H7 (cell line): ENCODE data around the gene PITX3. TPM values are rescaled to one million over a fixed set of nuclear protein-coding genes. Genes with fewer than 3 reads are reported as not detected.
"Not testable (repeated sequence)": the region's sequence is repeated elsewhere in the genome, so short reads cannot be mapped to it uniquely, and the experiment has no call there.

Experiments used
- DNase-seq: peaks from one replicate; pipeline ENCODE4 v3.0.0; 2012
- H3K27me3 ChIP-seq: 2 replicates; pipeline ENCODE4 v1.6.0; 2011; ENCODE audit warnings: mild to moderate bottlenecking, low read length; ENCODE audit not compliant: control insufficient read depth, insufficient read depth
- H3K36me3 ChIP-seq: replicated peaks from 2 replicates; pipeline ENCODE4 v1.5.1; 2011; ENCODE audit warnings: low read length; ENCODE audit not compliant: control insufficient read depth, insufficient read depth
- H3K4me3 ChIP-seq: 2 replicates; pipeline ENCODE4 v1.5.1; 2011; ENCODE audit warnings: low read depth, mild to moderate bottlenecking, control low read depth, low read length, moderate library complexity; ENCODE audit not compliant: insufficient read depth
- total RNA-seq: library from RNA; depleted of rRNA; stranded (reverse); fragments of >200 nt; shearing (Covaris generic); gene quantifications from 2 replicates; pipeline ENCODE4 v1.2.3, GENCODE V29; 2014

The PITX3 gene
- total RNA-seq, 1 experiment from 2014 or later, result 0.17 TPM

DNA sequence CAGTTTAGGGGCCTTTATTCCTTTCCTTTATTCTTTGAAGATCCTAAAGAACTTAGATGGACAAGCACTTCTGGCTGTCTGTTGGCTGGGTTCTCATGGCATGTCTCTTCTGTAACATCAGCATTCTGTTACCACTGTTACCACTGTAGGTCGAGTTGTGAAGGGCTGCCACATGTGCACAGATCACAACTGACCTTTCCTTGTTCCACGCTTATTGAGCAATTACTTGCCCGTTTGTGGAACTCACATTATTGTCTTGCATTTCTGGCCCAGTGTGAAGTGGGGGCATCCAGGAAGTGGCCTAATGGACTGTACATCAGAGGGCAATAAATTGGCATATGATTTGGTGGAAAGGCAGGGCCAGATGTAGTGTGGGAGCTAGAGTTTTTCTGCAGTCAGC, 27.7 kb upstream of the PITX3 start:
- Histone ChIP-seq H3K27me3 (no peaks in the 10 kb centered on the region), H3K36me3 (no peaks in the 10 kb centered on the region), H3K4me3 (no peak overlapping the region)
- no peak for DNase-seq

DNA sequence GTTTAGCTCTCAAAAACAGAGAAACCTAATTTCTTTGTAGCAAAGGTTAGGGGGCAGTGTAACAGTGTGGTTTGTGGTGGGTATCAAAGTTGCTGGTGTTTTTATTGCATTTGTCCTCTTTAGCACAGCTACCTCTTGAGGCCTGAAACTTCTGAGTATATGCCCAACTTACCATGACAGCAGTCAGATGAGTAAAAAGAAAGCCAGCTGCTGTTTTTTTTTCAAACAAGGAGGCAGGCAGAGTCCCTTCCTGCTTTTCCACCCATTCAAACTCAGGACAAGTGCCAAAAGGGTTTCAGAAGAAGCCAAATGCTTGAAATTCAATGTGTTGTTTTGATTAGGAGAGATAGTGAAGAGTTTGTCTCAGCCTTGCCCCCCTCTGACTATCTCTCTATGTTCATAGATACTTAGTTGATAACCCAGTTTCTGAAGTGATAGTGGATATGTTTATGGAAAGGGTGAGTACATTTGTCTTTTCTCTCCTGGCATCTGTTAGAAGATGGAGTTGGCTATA, 27.1 kb upstream of the PITX3 start:
- no peak overlapping the region for H3K4me3 ChIP-seq
- no peaks in the 10 kb centered on the region for H3K36me3 ChIP-seq
- H3K27me3 ChIP-seq, result no peaks in the 10 kb centered on the region
- DNase-seq, result no peak

- no peak overlapping the region for H3K4me3 ChIP-seq
- H3K27me3 ChIP-seq, result no peaks in the 10 kb centered on the region
- DNase-seq, result no peak
- H3K36me3 ChIP-seq, result no peaks in the 10 kb centered on the region
These were observed 26.4 kb upstream of the PITX3 start for GRCh38 chr10:102267748-102268147.

GRCh38 chr10:102266670-102267069, 25.4 kb upstream of the PITX3 start:
- Histone ChIP-seq H3K27me3 (no peaks in the 10 kb centered on the region), H3K36me3 (no peaks in the 10 kb centered on the region), H3K4me3 (no peak overlapping the region)
- no peak for DNase-seq

DNA sequence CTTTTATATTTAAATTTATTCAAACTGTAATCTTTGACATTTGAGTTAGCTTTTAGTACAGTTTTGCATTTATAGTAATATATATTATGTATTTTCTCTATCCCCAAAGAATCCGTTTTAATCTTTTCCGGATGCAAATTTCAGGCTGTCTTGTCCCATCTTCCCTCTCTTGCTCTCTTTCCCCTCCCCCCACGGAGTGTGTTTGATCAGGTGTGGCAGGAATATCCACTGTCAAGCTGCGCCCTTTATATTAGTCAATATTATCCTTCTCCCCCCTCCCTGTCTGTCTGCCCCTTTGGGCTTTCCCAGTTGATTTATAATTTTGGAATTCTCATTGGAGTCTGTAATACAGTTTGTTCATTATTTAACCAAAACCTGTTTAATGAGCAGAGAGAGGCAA, 23.1 kb upstream of the PITX3 start:
- H3K27me3 ChIP-seq, result no peaks in the 10 kb centered on the region
- H3K36me3 ChIP-seq, result no peaks in the 10 kb centered on the region; the same call in 1 of the 2 replicates
- no peak overlapping the region for H3K4me3 ChIP-seq
- DNase-seq, result no peak

DNA sequence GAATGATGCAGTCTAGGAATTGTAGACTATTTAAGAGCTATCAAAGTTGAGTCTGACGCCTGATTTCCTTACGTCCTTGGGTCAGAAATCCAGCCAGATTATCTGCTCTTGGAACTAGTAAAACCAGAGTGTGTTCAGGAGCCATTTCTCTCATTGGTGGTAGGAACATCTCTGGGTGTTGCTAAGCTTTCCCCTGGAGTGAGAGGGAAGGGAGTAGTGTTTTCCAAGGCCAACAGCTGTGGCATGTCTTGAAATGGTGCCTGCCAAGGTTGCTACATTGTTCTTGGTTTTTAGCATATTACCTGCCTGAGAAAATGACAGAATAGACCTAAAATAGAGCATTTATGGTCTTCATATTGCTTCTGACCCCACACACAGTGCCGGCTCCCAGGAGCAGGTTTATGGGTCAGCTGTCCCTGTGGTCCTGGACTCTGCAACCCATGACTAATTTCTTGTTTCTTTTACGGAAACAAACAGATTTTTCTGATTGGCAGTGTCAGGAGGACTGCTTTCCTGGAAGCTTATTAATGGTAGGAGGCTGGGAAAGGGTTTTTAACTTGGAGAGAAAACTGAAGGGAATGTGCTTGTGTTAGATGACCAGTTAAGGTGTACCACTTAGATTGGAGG, 21.5 kb upstream of the PITX3 start:
- H3K27me3 ChIP-seq, result no peaks in the 10 kb centered on the region
- no peaks in the 10 kb centered on the region; the same call in 1 of the 2 replicates for H3K36me3 ChIP-seq
- H3K4me3 ChIP-seq, result no peak overlapping the region
- no peak for DNase-seq

- no peaks in the 10 kb centered on the region; the same call in 1 of the 2 replicates for H3K36me3 ChIP-seq
- no peak for DNase-seq
- no peak overlapping the region for H3K4me3 ChIP-seq
- no peaks in the 10 kb centered on the region for H3K27me3 ChIP-seq
These were observed 20.5 kb upstream of the PITX3 start for GRCh38 chr10:102261842-102262241.

- H3K27me3 ChIP-seq, result no peaks in the 10 kb centered on the region
- no peaks in the 10 kb centered on the region; the same call in 1 of the 2 replicates for H3K36me3 ChIP-seq
- DNase-seq, result no peak
- no peak overlapping the region for H3K4me3 ChIP-seq
These were observed 19.9 kb upstream of the PITX3 start for GRCh38 chr10:102261196-102261595.

DNA sequence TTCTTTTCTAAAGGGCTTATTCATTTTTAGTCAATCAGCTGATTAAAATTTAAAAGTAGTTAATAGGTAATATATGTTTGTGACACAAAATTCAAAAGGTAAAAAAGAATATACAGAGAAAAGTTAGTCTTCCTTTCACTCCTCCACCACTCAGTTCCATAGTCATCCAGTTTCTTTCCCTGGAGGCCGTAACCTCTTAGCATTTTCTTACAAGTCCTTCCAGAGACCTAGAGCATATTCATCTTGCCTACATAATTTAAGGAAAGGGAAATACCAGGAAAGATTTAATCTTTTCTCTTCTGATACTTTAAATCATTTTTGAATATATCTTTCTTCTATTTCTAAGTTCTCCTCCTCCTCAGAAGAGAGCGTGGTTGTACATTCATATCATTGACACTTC, 14.1 kb upstream of the PITX3 start:
- Histone ChIP-seq H3K27me3 (no peaks in the 10 kb centered on the region), H3K36me3 (no peaks in the 10 kb centered on the region; the same call in 1 of the 2 replicates), H3K4me3 (no peak overlapping the region)
- no peak for DNase-seq

DNA sequence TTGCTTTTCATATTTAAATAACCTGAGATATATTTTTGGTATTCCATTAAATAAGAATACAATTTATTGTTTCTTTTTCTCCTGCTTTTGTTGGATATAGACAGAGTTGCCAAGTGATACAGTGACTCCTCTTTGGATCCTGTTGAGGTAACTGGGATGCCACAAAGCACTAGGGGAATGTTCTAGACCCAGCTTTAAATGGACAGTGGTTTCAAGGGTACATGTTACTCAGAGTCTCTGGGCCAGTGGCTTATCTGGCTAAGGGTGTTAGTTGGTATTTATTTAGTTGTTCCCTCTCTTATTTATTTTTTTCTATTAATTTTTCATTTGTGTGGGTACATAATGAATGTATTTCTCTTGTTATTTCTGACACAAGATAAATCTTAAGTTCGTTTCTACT, 13.1 kb upstream of the PITX3 start:
- H3K4me3 ChIP-seq, result no peak overlapping the region
- H3K36me3 ChIP-seq, result no peaks in the 10 kb centered on the region
- DNase-seq, result no peak
- H3K27me3 ChIP-seq, result no peaks in the 10 kb centered on the region

GRCh38 chr10:102252508-102252907, 11.2 kb upstream of the PITX3 start:
- DNase-seq, H3K4me3 ChIP-seq, H3K27me3 ChIP-seq, H3K36me3 ChIP-seq: not testable (repeated sequence)

DNA sequence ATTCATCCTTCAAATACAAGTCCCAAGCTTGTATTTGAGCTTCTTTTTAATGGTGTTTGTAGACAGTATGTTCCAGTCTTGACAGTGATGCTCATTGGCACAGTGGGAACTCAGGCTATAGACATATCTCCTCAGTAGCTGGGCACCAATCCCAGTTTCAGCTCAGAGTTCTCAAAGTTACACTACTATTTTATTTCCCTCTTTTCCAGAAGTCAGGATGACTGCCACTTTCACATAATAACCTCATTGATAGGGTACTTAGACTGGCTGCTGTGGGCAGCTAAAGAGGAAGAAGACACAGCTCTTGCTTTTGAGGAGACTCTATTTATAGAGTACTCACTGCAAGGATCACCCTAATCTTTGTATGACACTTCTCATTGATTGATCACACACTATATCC, 6.4 kb upstream of the PITX3 start:
- H3K4me3 ChIP-seq, result no peak overlapping the region
- DNase-seq, result no peak
- H3K27me3 ChIP-seq, result peaks cover 8% of the 10 kb centered on the region; the same call in 1 of the 2 replicates
- no peaks in the 10 kb centered on the region for H3K36me3 ChIP-seq

DNA sequence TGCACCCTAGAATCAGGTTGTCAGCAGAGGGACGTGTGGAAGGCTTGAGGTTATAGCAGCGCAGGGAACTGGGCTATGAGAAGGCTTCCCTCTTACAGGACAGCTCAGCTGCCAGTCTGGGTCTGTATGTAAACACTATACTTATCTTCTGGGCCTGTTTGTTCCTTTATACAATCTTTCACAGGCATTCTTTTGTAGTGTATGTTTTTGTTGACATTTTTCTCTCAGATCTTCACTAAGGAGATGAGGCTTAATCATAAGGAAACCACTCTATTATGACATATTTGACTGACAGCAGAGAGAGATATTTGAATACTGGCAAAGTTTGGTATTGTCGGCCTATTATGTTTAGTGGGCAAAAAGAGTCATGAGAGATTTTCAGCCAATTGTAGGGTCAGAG, 4.9 kb upstream of the PITX3 start:
- no peak for DNase-seq
- no peaks in the 10 kb centered on the region for H3K36me3 ChIP-seq
- H3K27me3 ChIP-seq, result peaks cover 19% of the 10 kb centered on the region
- peak overlapping the region; percentile 85 for H3K4me3 ChIP-seq

- no peaks in the 10 kb centered on the region for H3K36me3 ChIP-seq
- peaks cover 22% of the 10 kb centered on the region for H3K27me3 ChIP-seq
- DNase-seq, result no peak
- peak overlapping the region; percentile 85 for H3K4me3 ChIP-seq
These were observed 4.6 kb upstream of the PITX3 start for GRCh38 chr10:102245932-102246251.

GRCh38 chr10:102245082-102245931, 4.0 kb upstream of the PITX3 start, which contains the start of gene GBF1:
Gene GBF1, plus strand, starts transcription at chr10:102245532. Its CDS starts 13,407 bp downstream, at chr10:102258939.
- Histone ChIP-seq H3K36me3 (no peaks in the 10 kb centered on the region), H3K4me3 (peak within 1 kb of the TSS; percentile 85), H3K27me3 (peaks cover 28% of the 10 kb centered on the region)
- peak; percentile 97 for DNase-seq
